Uterus (tissue), 2 donors: ENCODE data around the gene LHFPL6.

Experiments used
- CTCF ChIP-seq, 4 experiments: fragments of 200-600 bp in 2 of 4; fragments of 450-650 bp in 2 of 4; sonication (generic) in 2 of 4; IDR thresholded peaks; one replicate each; pipeline ENCODE4 v1.5.1; 2016 to 2019; ENCODE audit warnings: antibody characterized with exemption in 4 of 4, mild to moderate bottlenecking in 2 of 4, moderate library complexity in 1 of 4
- POLR2A ChIP-seq, 2 donors: fragments of 450-650 bp; IDR thresholded peaks; one replicate each; pipeline ENCODE4 v1.6.1; 2016; ENCODE audit warnings: antibody characterized with exemption in 2 of 2, mild to moderate bottlenecking in 1 of 2, moderate library complexity in 1 of 2

GRCh38 chr13:39406688-39407087 lies 196.3 kb downstream of the LHFPL6 start:
- no peak for TF ChIP-seq CTCF (IDR thresholded peaks at IDR 0.05)
- TF ChIP-seq POLR2A (IDR thresholded peaks at IDR 0.05) = no peak
